ENCODE measurements around the gene TCF3.

DNA sequence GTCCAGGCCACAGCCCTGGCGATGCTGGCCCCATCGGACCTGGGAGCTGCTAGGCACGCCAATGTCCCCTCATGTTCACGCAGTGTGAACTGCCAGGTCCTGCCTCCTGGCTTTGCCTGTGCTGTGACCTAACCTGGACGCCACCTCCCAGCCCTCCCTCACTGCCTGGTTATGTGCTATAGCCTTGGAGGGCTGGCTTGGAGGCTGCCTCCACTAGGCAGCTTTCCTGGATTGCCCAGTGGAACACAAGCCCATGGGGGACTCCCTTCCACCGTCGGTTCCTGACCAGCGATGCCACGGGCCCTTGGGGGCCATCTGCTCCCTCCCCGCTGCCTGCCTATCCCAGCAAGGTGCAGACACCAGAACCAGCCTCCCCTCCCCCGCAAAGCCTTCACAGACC, 31.9 kb downstream of the TCF3 start:
- TF ChIP-seq EZH2 (IDR thresholded peaks at IDR 0.05; ENCODE audit: insufficient read depth, poor library complexity, severe bottlenecking) = no peak
- no peak for TF ChIP-seq EZH2phosphoT487 (IDR thresholded peaks at IDR 0.05; ENCODE audit: insufficient read depth, low read depth)
